ENCODE measurements around the gene SPNS2.

DNA sequence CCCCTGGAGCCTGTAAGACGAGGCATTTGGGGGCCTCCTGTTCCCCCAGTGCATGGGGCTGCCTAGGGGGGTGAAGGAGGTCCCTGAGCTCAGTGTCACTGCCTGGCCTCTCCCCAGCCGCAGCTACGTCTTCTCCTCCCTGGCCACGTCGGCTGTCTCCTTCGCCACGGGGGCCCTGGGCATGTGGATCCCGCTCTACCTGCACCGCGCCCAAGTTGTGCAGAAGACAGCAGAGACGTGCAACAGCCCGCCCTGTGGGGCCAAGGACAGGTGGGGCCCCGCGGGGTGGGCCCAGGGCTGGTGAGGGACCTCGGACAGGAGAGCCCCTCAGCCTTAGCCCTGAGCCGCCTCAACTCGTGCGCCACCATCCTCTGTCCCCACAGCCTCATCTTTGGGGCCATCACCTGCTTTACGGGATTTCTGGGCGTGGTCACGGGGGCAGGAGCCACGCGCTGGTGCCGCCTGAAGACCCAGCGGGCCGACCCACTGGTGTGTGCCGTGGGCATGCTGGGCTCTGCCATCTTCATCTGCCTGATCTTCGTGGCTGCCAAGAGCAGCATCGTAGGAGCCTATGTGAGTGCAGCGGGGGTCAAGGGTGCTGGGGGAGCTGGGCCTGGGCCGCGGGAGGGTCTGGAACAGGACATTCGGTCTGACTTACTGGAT, 34.3 kb downstream of the SPNS2 start:
- TF ChIP-seq, protein P1, sequence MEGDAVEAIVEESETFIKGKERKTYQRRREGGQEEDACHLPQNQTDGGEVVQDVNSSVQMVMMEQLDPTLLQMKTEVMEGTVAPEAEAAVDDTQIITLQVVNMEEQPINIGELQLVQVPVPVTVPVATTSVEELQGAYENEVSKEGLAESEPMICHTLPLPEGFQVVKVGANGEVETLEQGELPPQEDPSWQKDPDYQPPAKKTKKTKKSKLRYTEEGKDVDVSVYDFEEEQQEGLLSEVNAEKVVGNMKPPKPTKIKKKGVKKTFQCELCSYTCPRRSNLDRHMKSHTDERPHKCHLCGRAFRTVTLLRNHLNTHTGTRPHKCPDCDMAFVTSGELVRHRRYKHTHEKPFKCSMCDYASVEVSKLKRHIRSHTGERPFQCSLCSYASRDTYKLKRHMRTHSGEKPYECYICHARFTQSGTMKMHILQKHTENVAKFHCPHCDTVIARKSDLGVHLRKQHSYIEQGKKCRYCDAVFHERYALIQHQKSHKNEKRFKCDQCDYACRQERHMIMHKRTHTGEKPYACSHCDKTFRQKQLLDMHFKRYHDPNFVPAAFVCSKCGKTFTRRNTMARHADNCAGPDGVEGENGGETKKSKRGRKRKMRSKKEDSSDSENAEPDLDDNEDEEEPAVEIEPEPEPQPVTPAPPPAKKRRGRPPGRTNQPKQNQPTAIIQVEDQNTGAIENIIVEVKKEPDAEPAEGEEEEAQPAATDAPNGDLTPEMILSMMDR (conservative IDR thresholded peaks at IDR 0.05; ENCODE audit: low read depth, low read length) = no peak
- no peak for TF ChIP-seq EZH2 (IDR thresholded peaks at IDR 0.05; ENCODE audit: low read length, unreplicated experiment)
